Measurements from ENCODE around the gene IGFBP6.

DNA sequence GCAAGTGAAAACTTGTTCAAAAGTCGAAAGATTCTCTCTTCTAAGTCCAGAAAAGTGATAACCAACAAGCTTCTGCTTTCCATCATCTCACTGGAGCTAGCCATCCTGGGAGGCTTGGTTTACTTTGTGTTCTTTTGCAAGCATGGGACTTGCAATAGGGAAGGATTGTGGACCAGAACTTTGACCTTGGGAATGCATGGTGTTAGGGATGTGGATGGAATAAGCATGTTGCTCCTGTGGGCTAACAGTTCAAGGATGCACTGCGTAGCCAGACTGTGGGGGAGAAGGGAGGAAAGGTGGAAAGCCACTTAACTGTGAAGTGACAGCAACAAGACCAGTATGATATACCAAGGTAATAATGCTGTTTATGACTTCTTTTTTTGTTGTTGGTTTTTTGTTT is 34.4 kb downstream of the IGFBP6 start:
- TF ChIP-seq, protein P1, sequence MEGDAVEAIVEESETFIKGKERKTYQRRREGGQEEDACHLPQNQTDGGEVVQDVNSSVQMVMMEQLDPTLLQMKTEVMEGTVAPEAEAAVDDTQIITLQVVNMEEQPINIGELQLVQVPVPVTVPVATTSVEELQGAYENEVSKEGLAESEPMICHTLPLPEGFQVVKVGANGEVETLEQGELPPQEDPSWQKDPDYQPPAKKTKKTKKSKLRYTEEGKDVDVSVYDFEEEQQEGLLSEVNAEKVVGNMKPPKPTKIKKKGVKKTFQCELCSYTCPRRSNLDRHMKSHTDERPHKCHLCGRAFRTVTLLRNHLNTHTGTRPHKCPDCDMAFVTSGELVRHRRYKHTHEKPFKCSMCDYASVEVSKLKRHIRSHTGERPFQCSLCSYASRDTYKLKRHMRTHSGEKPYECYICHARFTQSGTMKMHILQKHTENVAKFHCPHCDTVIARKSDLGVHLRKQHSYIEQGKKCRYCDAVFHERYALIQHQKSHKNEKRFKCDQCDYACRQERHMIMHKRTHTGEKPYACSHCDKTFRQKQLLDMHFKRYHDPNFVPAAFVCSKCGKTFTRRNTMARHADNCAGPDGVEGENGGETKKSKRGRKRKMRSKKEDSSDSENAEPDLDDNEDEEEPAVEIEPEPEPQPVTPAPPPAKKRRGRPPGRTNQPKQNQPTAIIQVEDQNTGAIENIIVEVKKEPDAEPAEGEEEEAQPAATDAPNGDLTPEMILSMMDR (IDR thresholded peaks at IDR 0.05), result no peak
- TF ChIP-seq EP300 (IDR thresholded peaks at IDR 0.05) (no peak), POLR2A (IDR thresholded peaks at IDR 0.05) (no peak), POLR2AphosphoS5 (IDR thresholded peaks at IDR 0.05) (no peak)

All from stomach (tissue), 4 donors.